Measurements from ENCODE around the gene HOXC13.

Gene HOXC13

DNA sequence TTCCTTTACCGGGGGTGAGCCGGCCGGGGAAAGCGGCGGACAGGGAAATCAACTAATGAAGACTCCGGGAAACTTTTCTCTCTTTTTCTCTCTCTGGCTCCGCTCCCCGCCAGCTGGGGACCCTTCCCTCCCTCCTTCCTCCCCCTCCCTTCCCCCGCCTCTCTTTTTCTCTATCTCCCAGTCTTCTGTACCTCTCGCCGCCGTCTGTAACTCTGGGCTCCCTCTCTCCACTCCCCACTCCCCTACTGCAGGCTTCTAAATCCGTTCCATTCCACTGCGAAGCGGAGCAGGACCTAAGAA lies 27.4 kb downstream of the HOXC13 start:
- H3K9me3 ChIP-seq: no peaks in the 10 kb centered on the region
- peaks cover 41% of the 10 kb centered on the region for H3K27me3 ChIP-seq
- TF ChIP-seq, protein P1, sequence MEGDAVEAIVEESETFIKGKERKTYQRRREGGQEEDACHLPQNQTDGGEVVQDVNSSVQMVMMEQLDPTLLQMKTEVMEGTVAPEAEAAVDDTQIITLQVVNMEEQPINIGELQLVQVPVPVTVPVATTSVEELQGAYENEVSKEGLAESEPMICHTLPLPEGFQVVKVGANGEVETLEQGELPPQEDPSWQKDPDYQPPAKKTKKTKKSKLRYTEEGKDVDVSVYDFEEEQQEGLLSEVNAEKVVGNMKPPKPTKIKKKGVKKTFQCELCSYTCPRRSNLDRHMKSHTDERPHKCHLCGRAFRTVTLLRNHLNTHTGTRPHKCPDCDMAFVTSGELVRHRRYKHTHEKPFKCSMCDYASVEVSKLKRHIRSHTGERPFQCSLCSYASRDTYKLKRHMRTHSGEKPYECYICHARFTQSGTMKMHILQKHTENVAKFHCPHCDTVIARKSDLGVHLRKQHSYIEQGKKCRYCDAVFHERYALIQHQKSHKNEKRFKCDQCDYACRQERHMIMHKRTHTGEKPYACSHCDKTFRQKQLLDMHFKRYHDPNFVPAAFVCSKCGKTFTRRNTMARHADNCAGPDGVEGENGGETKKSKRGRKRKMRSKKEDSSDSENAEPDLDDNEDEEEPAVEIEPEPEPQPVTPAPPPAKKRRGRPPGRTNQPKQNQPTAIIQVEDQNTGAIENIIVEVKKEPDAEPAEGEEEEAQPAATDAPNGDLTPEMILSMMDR (IDR thresholded peaks at IDR 0.05; ENCODE audit: low read depth, low read length): no peak
- H3K4me3 ChIP-seq (ENCODE audit: low read depth, low read length): peak overlapping the region; percentile 77
- peaks cover 33% of the 10 kb centered on the region for H3K4me1 ChIP-seq
- no peaks in the 10 kb centered on the region for H3K36me3 ChIP-seq
- no peak for DNase-seq

DNA sequence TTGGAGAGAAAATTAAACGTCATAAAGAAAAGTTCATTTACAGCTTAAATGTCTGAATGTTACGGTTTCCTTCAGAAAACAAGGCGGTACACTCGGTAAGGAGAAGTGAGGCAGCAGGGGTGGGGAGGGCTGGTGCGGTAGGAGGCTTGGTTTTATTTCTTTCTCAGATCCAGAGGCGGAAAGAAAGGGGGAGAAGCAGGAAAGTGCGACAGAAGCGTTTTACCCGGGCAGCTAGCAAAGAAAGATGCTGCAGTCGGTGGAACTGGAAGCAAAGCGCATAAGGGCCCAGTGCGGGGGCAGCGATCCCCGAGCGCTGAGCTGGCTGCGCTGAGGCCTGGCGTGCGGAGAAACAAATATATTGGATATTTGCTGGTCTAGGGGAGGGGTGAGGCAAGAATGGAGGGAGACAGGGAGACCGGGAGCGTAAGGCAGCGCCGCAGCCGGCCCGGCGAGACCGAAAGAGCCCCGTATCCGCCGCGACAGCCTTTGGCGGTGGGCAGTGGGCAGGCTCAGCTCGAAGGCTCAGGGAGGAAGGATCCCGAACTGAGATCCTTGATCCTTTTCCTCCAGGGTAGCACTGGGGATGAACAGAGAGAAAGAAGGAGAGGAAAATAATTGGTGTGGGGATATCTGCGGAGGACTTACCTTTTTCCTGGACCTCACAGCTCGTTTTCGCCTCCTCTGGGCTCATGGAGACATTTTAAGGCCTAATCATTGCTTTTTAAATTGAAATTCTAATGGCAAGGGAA lies 27.9 kb downstream of the HOXC13 start:
- Histone ChIP-seq H3K9me3 (no peaks in the 10 kb centered on the region), H3K4me3 (ENCODE audit: low read depth, low read length) (peak overlapping the region; percentile 77), H3K4me1 (peaks cover 33% of the 10 kb centered on the region), H3K36me3 (no peaks in the 10 kb centered on the region), H3K27me3 (peaks cover 36% of the 10 kb centered on the region)
- DNase-seq: no peak
- TF ChIP-seq, protein P1 (IDR thresholded peaks at IDR 0.05; ENCODE audit: low read depth, low read length): no peak

DNA sequence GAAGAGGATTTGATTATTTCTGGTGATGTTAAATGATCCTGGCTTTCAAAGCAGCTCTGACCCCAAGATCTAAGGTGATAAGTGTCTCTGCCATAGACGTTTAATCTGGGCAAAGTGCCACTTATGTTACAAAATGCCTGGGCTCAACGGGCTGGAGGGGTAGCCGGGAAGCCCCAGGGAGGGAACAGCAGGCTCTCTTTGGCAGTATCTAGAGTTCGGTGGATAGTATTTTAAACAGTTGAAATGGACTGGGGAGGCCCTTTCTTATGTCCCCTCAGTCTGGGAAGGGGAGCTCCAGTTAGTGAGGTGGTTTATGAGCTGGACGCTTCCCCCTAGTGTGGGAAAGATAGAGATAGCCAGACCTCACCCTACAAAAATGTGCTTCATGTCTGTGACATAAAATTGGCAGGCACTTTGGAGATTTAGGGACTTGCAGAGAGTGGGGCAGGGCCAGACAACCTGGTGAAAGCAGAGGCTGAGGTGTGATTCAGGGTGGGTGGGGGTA lies 28.8 kb downstream of the HOXC13 start:
- Histone ChIP-seq H3K4me1 (peaks cover 35% of the 10 kb centered on the region), H3K9me3 (no peaks in the 10 kb centered on the region), H3K4me3 (ENCODE audit: low read depth, low read length) (peak overlapping the region; percentile 77), H3K27me3 (peaks cover 32% of the 10 kb centered on the region), H3K36me3 (no peaks in the 10 kb centered on the region)
- TF ChIP-seq, protein P1 (IDR thresholded peaks at IDR 0.05; ENCODE audit: low read depth, low read length): no peak
- DNase-seq: no peak

DNA sequence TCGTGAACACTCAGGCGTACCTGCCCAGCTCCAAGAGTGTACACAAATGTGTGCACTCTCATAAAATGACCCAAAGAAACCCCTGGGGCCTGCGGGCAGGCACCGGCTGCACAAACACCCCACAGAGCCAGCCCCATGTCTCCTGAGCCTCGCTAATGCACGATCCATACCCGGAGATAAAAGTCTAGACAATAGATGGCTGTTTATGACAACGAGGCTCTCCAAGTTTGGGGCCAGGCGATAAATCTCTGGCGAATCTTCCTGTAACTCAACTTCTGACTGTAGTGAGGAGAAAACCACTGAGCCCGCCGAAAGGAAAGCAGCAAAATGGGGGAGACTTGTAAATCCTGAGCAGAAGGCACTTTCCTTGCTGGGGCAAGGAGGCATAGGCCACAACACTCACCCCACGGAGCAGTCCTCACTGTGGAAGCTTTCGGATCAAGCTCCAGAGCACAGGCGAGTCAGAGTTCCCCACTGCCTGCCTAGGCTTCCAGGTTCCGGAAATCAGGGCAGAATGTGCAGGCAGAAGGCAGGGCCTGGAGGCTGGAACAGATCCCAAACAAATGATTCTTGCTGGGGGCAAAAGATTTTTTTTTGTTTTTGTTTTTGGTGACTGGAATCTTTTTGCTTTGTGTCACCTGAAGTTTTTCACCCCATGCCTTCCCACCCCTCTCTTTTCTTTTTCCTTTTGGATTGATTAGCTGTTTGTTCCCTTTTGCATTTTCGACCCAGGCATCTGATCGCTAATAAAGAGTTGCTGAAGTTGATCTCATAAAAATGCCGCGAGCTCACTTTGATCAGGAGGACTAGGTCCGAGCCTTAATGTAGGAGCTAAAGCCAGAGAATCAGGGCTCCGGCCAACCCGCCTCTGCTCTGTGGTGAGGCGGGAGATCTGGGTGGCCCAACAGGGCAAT lies 29.8 kb downstream of the HOXC13 start:
- TF ChIP-seq, protein P1 (IDR thresholded peaks at IDR 0.05; ENCODE audit: low read depth, low read length): no peak
- DNase-seq: peak; percentile 52

DNA sequence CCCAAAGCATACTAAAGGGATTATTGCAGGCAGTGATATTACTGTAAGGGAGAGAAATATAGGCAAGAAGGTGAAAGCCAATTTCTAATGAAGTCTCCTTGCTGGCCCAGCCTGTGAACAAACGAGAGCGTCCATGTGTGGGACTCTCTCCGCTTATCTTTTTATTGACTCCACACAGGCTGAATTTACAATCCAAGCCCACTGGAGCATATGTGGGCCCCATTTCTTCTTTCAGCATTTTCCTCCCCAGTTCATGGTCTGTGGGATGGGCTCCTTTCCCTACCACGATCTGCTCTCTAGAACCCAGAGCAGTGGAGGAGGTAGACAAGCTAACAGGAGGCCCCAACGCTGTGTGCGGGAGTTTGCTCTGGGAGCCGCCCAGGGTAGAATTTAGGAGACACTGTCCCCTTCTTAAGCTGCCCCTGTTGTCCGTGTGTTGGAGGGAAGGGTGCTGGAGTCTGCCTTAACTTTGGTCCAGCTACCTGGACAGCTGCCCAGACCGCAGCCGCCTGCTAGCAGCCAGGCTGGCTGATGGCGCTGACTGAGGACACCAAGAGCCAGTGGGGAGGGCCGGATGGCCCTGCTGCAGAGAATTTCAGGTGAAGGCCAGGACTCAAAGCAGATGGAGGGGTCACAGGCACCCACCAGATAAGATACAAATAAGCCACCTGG lies 31.1 kb downstream of the HOXC13 start:
- TF ChIP-seq, protein P1 (IDR thresholded peaks at IDR 0.05; ENCODE audit: low read depth, low read length): no peak

More for the DNA sequence above, 29.8 kb downstream of the HOXC13 start:
- H3K27me3 ChIP-seq: peaks cover 32% of the 10 kb centered on the region
- peak overlapping the region; percentile 77 for H3K4me3 ChIP-seq (ENCODE audit: low read depth, low read length)
- H3K9me3 ChIP-seq: no peaks in the 10 kb centered on the region
- no peaks in the 10 kb centered on the region for H3K36me3 ChIP-seq
- peaks cover 35% of the 10 kb centered on the region for H3K4me1 ChIP-seq

More for the DNA sequence above, 31.1 kb downstream of the HOXC13 start:
- H3K9me3 ChIP-seq: no peaks in the 10 kb centered on the region
- peaks cover 31% of the 10 kb centered on the region for H3K4me1 ChIP-seq
- H3K4me3 ChIP-seq (ENCODE audit: low read depth, low read length): no peak overlapping the region
- no peak for DNase-seq
- peaks cover 32% of the 10 kb centered on the region for H3K27me3 ChIP-seq
- H3K36me3 ChIP-seq: no peaks in the 10 kb centered on the region
